Gastroesophageal sphincter (tissue), 4 donors: ENCODE results near the gene ZNF397. TPM values are rescaled to one million over a fixed set of nuclear protein-coding genes. Genes with fewer than 3 reads are reported as not detected.
A peak's percentile ranks its signal among the peaks of the same experiment; 100 is the strongest.

Experiments
- ATAC-seq: fragments of 150-250 bp; one replicate; pipeline ENCODE4 v1.9.1; 2016; ENCODE audit warnings: mild to moderate bottlenecking, moderate library complexity
- H3K27ac ChIP-seq, 4 donors: fragments of 200-600 bp; sonication (generic) in 3 of 4; 1 replicate in 3 of 4; 2 replicates in 1 of 4; pipeline ENCODE4 v1.5.1; 2016 to 2019
- H3K27me3 ChIP-seq: fragments of 200-600 bp; sonication (generic); one replicate; pipeline ENCODE4 v1.5.1; 2019
- H3K36me3 ChIP-seq, 2 donors: fragments of 200-600 bp; sonication (generic); one replicate each; pipeline ENCODE4 v1.5.1; 2019; ENCODE audit warnings: control low read depth in 1 of 2
- H3K4me1 ChIP-seq, 3 donors: fragments of 200-600 bp; sonication (generic); 1 replicate in 2 of 3; 2 replicates in 1 of 3; pipeline ENCODE4 v1.5.1; 2016 to 2019; ENCODE audit warnings: control low read depth in 2 of 3
- H3K4me3 ChIP-seq, 2 donors: fragments of 200-600 bp; sonication (generic); one replicate each; pipeline ENCODE4 v1.5.1; 2019; ENCODE audit warnings: mild to moderate bottlenecking in 1 of 2, moderate library complexity in 1 of 2
- H3K9me3 ChIP-seq, 3 donors: fragments of 200-600 bp; sonication (generic); one replicate each; pipeline ENCODE4 v1.5.1; 2017 to 2019; ENCODE audit warnings: control low read depth in 2 of 3
- EP300 ChIP-seq: sonication (generic); formaldehyde crosslinking; IDR thresholded peaks from one replicate; pipeline ENCODE4 v1.6.1; 2017; ENCODE audit warnings: antibody characterized with exemption, mild to moderate bottlenecking
- POLR2A ChIP-seq, 2 donors: fragments of 450-650 bp; IDR thresholded peaks; one replicate each; pipeline ENCODE4 v1.6.1; 2017; ENCODE audit warnings: antibody characterized with exemption in 2 of 2, mild to moderate bottlenecking in 2 of 2, moderate library complexity in 1 of 2
- POLR2AphosphoS5 ChIP-seq: sonication (generic); formaldehyde crosslinking; IDR thresholded peaks from one replicate; pipeline ENCODE4 v1.6.1; 2017; ENCODE audit warnings: antibody characterized with exemption
- WGBS, 2 donors: methylation state at CpG; one replicate each; pipeline ENCODE4 v1.1.5; 2018; ENCODE audit warnings: low coverage in 1 of 2; 5-methylcytosine and 5-hydroxymethylcytosine counted together
- total RNA-seq, 4 donors: library from RNA; depleted of rRNA; stranded (reverse); fragments of >200 nt; gene quantifications; one replicate each; pipeline ENCODE4 v1.1.0, GENCODE V29; 2016
- TF ChIP-seq, protein P1 (sequence below), 4 experiments: fragments of 200-600 bp in 2 of 4; fragments of 450-650 bp in 2 of 4; sonication (generic) in 1 of 4; IDR thresholded peaks; one replicate each; pipeline ENCODE4 v1.5.1; 2017 to 2019; ENCODE audit warnings: antibody characterized with exemption in 4 of 4, mild to moderate bottlenecking in 2 of 4, moderate library complexity in 2 of 4

ZNF397 gene
- total RNA-seq = 10 to 100 TPM; 30.6 to 40.0 (median 31.3) TPM

DNA sequence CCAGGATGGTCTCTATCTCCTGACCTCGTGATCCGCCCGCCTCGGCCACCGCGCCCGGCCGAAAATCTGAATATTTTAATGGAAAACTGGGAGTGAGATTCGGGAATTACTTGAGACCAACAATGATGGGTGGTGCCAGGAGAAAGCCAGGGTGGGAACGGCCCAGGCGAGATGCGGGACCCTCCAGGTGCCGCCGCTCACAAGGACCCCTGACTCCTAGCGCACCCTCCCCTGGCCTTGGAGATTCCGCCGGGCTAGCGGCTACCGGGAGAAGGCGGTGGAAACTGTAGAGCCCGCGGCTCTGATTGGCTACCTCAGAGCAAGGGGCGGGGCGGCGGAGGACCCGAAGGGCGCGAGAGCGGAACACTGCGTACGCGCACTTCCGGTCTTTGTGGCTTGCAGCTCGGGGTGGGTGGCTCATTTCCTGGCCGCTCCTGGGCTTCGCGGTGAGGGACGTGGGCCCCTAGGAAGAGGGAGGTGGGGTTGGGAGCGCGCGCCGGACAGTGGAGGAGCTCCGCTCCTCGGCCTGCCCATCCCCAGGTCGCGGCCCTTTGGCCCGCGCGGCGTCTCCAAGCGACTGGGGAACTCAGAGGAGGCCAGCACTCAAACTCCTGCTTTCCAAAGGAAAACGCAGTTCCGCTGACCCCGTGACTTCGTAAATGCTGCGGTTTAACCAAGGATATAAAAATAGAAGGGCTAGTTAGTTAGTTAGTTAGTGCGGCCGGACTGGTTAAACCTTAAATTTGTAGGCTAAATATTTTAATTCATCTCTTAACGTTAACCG lies at the start of gene ZNF397:
Gene ZNF397, plus strand, starts transcription at position 371 of the 784 bp plus-strand sequence. CDS start 1,437 bp downstream, outside the sequence.
- peak; percentile 99 for TF ChIP-seq POLR2AphosphoS5
- TF ChIP-seq, protein P1, sequence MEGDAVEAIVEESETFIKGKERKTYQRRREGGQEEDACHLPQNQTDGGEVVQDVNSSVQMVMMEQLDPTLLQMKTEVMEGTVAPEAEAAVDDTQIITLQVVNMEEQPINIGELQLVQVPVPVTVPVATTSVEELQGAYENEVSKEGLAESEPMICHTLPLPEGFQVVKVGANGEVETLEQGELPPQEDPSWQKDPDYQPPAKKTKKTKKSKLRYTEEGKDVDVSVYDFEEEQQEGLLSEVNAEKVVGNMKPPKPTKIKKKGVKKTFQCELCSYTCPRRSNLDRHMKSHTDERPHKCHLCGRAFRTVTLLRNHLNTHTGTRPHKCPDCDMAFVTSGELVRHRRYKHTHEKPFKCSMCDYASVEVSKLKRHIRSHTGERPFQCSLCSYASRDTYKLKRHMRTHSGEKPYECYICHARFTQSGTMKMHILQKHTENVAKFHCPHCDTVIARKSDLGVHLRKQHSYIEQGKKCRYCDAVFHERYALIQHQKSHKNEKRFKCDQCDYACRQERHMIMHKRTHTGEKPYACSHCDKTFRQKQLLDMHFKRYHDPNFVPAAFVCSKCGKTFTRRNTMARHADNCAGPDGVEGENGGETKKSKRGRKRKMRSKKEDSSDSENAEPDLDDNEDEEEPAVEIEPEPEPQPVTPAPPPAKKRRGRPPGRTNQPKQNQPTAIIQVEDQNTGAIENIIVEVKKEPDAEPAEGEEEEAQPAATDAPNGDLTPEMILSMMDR (IDR thresholded peaks at IDR 0.05) = peak in 1 of 4 experiments; percentile 10
- TF ChIP-seq POLR2A (IDR thresholded peaks at IDR 0.05) = peak; percentile 94
- TF ChIP-seq EP300 = no peak
- peaks cover 0 to 36% of the 10 kb centered on the region in 2 donors for H3K36me3 ChIP-seq
- peak within 1 kb of the TSS; percentile 75 to 93 for H3K4me3 ChIP-seq
- H3K4me1 ChIP-seq = peaks cover 0 to 29% (median 3%) of the 10 kb centered on the region in 3 donors
- ATAC-seq = peak; percentile 100
- WGBS, 2 donors = 2 to 4% methylated on average over 4 of the region's 60 CpGs
- no peaks in the 10 kb centered on the region for H3K9me3 ChIP-seq
- H3K27me3 ChIP-seq = no peaks in the 10 kb centered on the region
- H3K27ac ChIP-seq = peak within 1 kb of the TSS; percentile 87 to 99 (median 98)

DNA sequence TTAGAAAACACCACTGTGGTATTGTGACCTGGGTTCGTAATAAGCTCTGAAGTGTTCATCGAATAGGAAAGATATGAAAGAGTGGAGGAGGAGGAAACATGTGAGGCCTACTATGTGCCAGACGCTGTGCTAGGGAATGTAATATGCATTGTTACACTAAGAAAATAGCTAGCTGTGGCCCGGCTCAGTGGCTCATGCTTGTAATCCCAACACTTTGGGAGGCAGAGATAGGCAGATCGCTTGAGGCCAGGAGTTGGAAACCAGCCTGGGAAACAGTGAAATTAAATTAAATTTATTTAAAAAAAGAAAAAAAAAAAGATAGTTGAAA lies 49.2 kb upstream of the ZNF397 start:
- Histone ChIP-seq H3K4me1 (no peaks in the 10 kb centered on the region), H3K4me3 (no peak overlapping the region), H3K27me3 (no peaks in the 10 kb centered on the region), H3K9me3 (no peaks in the 10 kb centered on the region), H3K27ac (no peak overlapping the region), H3K36me3 (no peaks in the 10 kb centered on the region)
- ATAC-seq = no peak
- 68 to 82% methylated on average over 5 of the region's 5 CpGs for WGBS, 2 donors
- TF ChIP-seq EP300 (no peak), POLR2A (IDR thresholded peaks at IDR 0.05) (no peak), POLR2AphosphoS5 (no peak)

DNA sequence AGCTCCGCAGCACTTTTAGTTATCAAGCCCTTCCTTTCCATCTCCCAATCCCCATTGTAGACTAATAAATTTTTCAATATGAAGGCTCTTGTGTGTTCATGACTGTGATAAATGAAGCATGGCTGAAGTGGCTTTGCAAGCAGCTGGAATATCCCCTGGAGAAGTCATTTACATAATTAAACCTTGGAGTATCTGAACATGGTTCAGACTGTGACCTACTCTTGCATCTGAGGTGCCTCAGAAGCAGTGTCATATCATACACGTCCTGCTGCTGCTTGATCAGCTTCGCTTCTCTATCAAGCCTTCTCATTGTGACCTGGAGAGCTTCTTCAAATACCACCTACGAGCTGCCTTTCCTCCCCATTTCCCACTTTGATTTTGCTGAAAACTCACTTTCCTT lies 48.4 kb upstream of the ZNF397 start:
- no peaks in the 10 kb centered on the region for H3K36me3 ChIP-seq
- H3K4me3 ChIP-seq = no peak overlapping the region
- no peak overlapping the region for H3K27ac ChIP-seq
- WGBS, 2 donors = 85 to 88% methylated on average over 4 of the region's 4 CpGs
- TF ChIP-seq, protein P1 (IDR thresholded peaks at IDR 0.05) = no peak
- no peak for TF ChIP-seq POLR2AphosphoS5
- no peak for TF ChIP-seq EP300
- no peak for TF ChIP-seq POLR2A (IDR thresholded peaks at IDR 0.05)
- no peaks in the 10 kb centered on the region for H3K4me1 ChIP-seq
- ATAC-seq = no peak
- H3K27me3 ChIP-seq = no peaks in the 10 kb centered on the region
- no peaks in the 10 kb centered on the region for H3K9me3 ChIP-seq

DNA sequence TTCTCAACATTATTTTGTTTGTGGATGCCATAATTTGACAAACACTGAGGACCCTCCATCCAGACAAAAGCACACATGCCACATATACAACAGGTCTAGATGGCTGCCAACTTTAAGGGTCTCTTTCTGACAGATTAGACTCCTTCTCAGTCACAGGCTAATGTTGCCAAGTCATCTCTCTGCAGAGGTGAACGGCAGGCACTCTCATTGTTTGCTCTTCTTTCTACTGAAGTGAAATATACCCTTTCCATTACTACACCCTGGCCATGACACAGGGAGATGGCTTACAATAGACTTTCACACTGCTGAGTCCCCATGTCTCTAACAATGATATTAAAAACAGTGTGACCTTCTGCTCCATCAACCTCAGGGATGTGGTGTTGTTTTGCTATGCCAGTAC lies 47.5 kb upstream of the ZNF397 start:
- Histone ChIP-seq H3K27ac (no peak overlapping the region), H3K36me3 (no peaks in the 10 kb centered on the region), H3K9me3 (no peaks in the 10 kb centered on the region), H3K4me3 (no peak overlapping the region), H3K27me3 (no peaks in the 10 kb centered on the region), H3K4me1 (no peaks in the 10 kb centered on the region)
- TF ChIP-seq, protein P1 (IDR thresholded peaks at IDR 0.05) = no peak
- TF ChIP-seq POLR2A (IDR thresholded peaks at IDR 0.05) (no peak), EP300 (no peak), POLR2AphosphoS5 (no peak)
- WGBS, 2 donors = 50 to 54% methylated on average over 1 of the region's 1 CpG
- ATAC-seq = no peak

DNA sequence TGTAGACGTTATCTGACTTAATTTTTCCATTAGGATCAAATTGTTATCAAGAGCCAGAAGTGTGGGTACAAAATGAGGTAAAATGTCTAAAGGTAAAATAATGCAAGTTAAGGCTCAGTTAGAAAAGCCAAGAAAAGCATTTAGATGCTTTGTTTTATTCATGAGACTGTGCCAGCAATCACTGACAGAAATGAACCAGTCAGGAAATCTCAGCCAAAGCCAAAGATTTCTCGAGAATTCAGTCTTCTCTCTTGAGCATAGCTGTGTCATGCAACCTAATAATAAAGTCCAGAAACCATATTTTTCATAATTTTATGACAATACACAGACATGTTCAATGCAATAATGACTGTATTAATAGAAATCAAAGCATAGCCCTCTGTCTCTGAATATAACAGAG lies 43.5 kb upstream of the ZNF397 start:
- Histone ChIP-seq H3K4me3 (no peak overlapping the region), H3K4me1 (peaks cover 0 to 2% (median 0%) of the 10 kb centered on the region in 3 donors), H3K27me3 (no peaks in the 10 kb centered on the region), H3K36me3 (no peaks in the 10 kb centered on the region), H3K27ac (no peak overlapping the region), H3K9me3 (no peaks in the 10 kb centered on the region)
- no peak for TF ChIP-seq POLR2A (IDR thresholded peaks at IDR 0.05)
- TF ChIP-seq POLR2AphosphoS5 = no peak
- TF ChIP-seq, protein P1 (IDR thresholded peaks at IDR 0.05) = no peak
- TF ChIP-seq EP300 = no peak
- 27 to 50% methylated on average over 2 of the region's 2 CpGs for WGBS, 2 donors
- ATAC-seq = no peak
